Activated CD8-positive, alpha-beta memory T cell treated with anti-CD3 and anti-CD28 coated beads, Interleukin-2, amount 50 U/mL, for 24 hours (primary cell): ENCODE data around the gene ABCA13.
"Not testable (repeated sequence)": the region's sequence is repeated elsewhere in the genome, so short reads cannot be mapped to it uniquely, and the experiment has no call there.

Source experiments
- DNase-seq: peaks from one replicate; pipeline ENCODE4 v3.0.0-alpha.2; 2020; ENCODE audit errors: extremely low read depth

The ABCA13 gene

GRCh38 chr7:48171202-48171601 lies at the start of gene ABCA13:
Gene ABCA13 (plus strand): TSS chr7:48171458. CDS start chr7:48171484, 26 bp downstream.
- no peak for DNase-seq

DNA sequence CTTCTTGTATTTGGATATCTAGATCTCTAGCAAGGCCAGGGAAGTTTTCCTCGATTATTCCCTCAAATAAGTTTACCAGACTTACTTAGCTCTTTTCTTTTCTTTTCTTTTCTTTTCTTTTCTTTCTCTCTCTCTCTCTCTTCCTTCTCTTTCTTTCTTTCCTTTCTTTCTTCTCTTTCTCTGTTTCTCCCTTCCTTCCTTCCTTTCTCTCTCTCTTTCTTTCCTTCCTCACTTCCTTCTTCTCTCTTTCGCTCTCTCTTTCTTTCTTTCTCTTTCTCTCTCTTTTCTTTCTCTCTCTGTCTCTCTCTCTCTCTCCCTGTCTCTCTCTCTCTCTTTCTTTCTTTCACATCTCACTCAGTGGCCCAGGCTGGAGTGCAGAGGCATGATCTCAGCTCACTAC lies 45.2 kb upstream of the ABCA13 start:
- no peak for DNase-seq

GRCh38 chr7:48130658-48131108 lies 40.6 kb upstream of the ABCA13 start:
- DNase-seq = no peak

GRCh38 chr7:48132792-48133191 lies 38.5 kb upstream of the ABCA13 start:
- DNase-seq = no peak

GRCh38 chr7:48139459-48139858 lies 31.8 kb upstream of the ABCA13 start:
- DNase-seq = no peak

DNA sequence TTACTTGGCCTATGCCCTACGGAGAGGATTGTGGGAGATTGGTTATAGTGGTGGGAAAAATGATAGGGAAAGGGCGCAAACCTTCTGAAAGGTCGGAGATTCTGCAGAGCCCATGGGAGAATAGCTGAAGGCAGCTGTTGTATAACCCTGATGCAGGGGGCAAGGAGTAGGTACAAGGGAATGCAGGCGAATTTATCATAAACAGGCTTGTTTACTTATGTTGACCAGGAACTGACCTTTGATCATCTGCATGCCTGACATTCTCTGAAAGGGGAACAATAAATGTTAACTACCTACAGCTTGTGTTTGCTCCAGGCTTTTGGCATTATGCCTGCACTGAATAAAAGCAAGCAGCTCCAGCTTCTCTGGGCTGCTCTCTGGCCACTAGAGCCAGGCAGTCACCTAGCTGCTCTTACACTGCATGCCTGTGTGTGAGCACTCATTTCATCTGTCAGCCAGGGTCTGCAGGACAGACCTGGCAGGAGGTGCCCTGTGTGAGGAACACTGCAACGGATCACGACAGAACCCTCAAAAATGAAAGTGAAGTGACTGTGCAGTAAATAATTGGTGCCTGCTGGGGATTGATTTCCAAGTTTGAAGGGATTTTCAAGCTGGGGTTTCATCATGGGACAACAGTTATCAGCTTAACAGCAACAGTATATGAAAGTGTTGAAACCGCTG lies 31.1 kb upstream of the ABCA13 start:
- no peak for DNase-seq

DNA sequence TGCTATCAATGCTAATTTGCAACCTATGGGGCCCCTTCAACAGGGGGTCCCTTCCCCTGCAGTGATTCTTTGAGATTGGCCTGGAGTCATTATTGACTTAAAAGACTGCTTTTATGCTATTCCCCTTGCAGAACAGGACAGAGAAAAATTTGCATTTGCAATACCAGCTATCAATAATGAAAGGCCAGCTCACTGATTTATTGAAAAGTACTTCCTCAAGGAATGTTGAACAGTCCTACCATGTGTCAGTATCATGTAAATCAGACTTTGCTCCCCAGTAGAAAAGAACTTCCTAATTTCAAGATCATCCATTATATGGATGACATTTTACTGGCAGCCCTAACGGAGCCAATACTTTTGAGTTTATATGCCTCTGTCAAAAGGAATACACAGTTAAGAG lies 29.7 kb upstream of the ABCA13 start:
- DNase-seq = no peak

DNA sequence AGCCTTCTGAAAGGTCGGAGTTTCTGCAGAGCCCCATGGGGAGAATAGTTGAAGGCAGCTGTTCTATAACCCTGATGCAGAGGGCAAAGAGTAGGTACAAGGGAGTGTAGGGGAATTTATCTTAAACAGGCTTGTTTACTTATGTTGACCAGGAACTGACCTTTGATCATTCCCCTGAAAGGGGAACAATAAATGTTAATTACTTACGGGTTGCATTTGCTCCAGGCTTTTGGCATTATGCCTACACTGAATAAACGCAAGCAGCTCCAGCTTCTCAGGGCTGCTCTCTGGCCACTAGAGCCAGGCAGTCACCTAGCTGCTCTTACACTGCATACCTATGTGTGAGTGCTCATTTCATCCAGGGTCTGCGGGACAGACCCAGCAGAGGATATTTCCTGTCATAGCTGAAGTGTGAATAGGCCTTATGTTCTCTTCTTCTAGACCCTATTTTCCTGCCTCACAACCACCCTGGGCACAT lies 26.9 kb upstream of the ABCA13 start:
- no peak for DNase-seq

DNA sequence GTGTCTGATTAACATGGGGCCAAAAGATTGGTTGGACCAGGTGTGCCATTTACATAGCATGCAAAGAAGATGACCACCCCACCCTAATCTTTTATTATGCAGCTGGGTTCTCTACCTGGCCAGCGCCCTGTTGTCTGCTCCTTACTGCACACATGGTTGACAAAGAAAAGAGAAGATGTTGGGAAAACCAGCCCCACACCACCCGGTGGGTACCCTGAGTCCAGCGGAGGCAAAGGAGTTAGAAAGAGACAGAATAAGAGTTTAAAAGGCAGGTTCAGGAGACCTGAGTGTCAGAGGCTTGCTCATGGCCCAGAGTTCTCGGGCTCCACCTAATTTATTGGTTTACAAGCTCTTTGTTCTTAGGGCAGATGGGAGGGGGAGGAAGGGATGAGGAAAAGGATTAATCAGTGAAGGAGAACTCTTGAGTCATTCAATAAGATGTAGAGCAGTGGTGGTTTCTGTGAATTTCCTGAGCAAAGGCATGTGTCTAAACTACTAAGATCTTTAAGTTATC lies 24.1 kb upstream of the ABCA13 start:
- DNase-seq = no peak

DNA sequence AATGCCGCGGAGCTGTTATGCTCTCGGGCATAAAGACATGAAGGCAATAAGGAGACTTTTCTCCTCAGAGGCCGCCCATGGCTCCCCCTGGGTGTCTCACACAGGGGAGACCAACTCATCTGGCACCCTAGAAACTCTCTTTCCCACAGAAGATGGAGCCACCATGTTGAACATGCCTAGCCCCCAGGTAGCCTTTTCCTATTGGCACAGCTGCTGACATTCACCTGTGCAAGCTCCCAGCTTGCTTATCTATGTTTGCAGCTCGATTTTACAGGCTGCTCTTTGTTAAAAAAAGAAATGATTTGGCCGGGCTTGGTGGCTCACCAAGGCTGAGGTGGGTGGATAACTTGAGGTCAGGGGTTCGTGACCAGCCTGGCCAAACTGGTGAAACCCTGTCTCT lies 23.6 kb upstream of the ABCA13 start:
- DNase-seq = not testable (repeated sequence)

DNA sequence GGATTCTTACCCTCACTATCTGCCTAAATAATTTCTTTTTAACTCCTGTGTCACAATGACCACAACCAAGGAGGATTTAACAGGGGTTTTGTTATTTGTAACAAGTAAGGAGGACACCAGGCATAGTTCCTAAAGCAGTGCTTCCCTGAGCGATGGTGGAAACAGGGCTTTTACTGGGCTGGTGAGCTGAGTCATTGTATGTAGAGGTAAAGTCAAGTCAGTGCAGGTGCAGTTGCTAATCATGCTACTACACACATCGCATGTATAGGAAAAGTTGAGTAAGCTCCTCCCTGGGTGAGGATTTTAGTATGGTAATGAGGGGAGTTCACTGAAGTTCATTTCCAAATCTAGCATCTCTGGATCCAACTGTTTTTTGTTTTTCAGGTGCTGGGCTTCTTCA lies 22.9 kb upstream of the ABCA13 start:
- DNase-seq = no peak

GRCh38 chr7:48149058-48149457 lies 22.2 kb upstream of the ABCA13 start:
- no peak for DNase-seq

DNA sequence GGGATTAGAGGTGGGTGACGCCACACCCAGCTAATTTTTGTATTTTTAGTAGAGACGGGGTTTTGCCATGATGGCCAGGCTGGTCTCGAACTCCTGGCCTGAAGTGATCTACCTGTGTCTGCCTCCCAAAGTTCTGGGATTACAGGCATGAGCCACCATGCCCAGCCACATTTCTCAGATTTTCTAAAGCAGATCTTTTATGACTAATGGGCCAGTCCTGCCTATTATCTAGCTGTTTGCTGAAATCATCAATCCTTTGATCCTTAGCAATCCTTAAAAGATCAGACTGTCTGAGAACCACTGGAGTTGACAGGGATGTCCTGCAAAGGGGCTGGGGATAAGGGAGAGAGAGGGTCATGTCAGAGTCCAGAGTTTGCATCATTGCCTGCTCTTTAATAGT lies 21.2 kb upstream of the ABCA13 start:
- no peak for DNase-seq

- no peak for DNase-seq
Observed at GRCh38 chr7:48154792-48155413, 16.4 kb upstream of the ABCA13 start.

DNA sequence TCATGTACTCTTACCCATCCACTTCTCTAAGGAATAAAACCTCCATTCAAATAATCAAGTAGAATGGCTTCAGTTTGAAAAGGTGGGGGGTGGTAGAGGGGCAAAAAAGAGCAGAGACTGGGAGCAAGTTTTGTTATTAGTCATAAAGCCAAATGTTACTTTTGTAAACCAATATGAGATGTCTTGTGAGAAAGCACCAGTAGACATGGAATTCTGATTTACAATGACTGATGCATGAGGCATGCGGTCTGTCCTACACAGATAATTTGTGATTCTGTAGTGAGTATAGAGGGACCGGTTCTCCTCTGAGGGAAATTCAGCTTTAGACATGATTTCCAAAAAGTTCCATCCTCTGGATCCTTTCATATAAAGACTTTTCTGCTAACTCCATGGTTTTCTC lies 12.9 kb upstream of the ABCA13 start:
- DNase-seq = no peak

DNA sequence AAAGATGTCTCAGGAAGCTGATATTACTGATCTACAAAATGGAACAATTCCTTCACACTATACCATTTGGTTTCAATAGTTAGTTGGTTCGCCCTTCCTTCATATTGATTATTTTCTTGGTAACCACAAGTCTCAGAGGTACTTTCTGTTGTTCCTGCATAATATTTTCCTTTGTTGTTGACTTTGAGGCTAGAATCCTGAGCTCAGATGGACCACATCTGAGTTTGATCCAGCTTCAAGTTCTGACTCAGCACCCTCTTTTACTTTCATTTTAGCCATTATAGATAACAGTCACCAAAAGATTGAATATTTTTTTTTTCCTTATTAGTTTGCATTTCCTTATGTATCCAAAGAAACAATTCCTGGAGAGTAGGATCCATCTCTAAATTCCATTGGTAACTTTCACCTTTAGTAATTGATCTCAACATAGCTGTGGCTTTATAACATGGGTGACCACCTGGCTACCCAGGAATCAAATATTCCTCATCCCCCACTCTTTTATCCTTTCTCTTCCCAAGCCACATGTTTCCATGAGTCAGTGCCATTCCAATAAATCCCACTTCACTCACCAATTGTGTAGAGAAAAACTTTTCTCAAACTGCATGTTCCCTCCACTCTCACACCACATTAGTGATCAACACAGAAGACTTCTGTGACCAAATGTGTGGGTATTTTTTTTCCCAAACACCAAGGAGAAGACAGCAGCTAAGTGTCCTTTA lies 9.7 kb upstream of the ABCA13 start:
- no peak for DNase-seq

- DNase-seq = no peak
Observed at GRCh38 chr7:48165157-48165556, 6.1 kb upstream of the ABCA13 start.

GRCh38 chr7:48168159-48168558 lies 3.1 kb upstream of the ABCA13 start:
- DNase-seq = no peak

- DNase-seq = no peak
Observed at GRCh38 chr7:48170506-48170905, 752 bp upstream of the ABCA13 start.

DNA sequence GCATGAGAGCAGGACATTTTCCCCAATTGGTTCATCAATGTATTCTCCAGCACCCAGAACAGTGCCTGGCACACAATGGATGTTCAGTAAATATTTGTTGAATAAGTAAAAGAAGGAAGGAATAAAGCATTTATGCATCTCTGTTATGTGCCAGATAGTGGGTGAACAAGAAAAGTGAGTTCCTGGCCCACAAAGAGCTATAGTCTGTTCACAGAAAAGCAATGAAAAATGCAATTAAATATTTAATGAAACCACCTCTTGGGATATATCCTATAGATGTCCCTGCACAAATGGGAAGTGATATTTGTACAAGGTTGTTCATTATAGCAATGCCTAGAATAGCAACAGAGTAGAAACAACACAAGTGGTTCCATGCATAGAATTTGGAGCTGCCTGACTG lies 2.1 kb downstream of the ABCA13 start:
- no peak for DNase-seq

DNA sequence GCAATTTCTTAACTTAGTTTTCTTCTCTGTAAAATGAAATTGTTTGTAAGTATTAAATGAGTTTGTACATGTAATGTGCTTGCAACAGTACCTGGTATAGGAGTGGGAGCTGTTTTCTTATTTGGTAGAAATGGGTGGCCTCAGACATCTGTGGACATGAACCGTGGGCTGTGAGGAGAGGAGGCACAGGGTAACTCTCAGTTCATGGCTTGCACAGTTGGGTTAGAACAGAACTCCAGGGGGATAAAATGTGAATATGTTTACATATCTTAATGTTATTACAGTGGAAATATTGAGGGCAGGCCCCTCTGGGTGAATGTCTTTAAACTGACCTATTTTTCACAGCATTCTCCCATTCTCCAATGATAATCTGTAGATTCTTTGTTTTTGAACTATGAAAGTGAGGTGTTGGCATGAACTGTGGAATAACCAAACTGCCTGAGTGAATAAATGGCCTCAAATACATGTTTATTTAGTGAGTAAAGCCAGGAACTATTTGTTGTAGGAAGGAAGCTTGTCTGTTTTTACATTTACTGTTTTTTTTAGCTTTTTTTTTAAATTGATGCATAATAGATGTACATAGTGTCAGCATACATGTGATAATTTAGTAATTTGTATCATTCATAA lies 2.6 kb downstream of the ABCA13 start:
- DNase-seq = no peak

GRCh38 chr7:48175019-48175418 lies 3.8 kb downstream of the ABCA13 start:
- DNase-seq = no peak
